Fibroblast of mammary gland (primary cell): ENCODE results near the gene MALAT1.

ENCODE experiments used
- DNase-seq: peaks from one replicate; pipeline ENCODE4 v3.0.0-alpha.2; 2010; ENCODE audit warnings: low read depth
- H3K4me3 ChIP-seq: 2 replicates; pipeline ENCODE4 v1.5.1; 2011; ENCODE audit warnings: low read depth, mild to moderate bottlenecking, low read length, moderate library complexity; ENCODE audit not compliant: control insufficient read depth
- CTCF ChIP-seq: conservative IDR thresholded peaks from 2 replicates; pipeline ENCODE4 v1.5.1; 2011; ENCODE audit warnings: low read depth, low read length, inconsistent platforms; ENCODE audit not compliant: control insufficient read depth, insufficient read depth

Gene MALAT1

GRCh38 chr11:65547446-65548125, 48.7 kb downstream of the MALAT1 start:
- H3K4me3 ChIP-seq, result no peak overlapping the region
- no peak for DNase-seq
- no peak for TF ChIP-seq CTCF

- DNase-seq, result no peak
- no peak overlapping the region for H3K4me3 ChIP-seq
- TF ChIP-seq CTCF, result no peak
These were observed 49.5 kb downstream of the MALAT1 start for GRCh38 chr11:65548395-65548794.

- no peak overlapping the region for H3K4me3 ChIP-seq
- no peak for DNase-seq
- no peak for TF ChIP-seq CTCF
These were observed 50.3 kb downstream of the MALAT1 start for GRCh38 chr11:65549096-65549495.

GRCh38 chr11:65551572-65552387, 52.9 kb downstream of the MALAT1 start:
- H3K4me3 ChIP-seq, result no peak overlapping the region
- peak; percentile 40 for DNase-seq
- TF ChIP-seq CTCF, result peak; percentile 25

- DNase-seq, result no peak
- no peak overlapping the region for H3K4me3 ChIP-seq
These were observed 53.6 kb downstream of the MALAT1 start for GRCh38 chr11:65552388-65552951.

More at GRCh38 chr11:65552388-65552951, 53.6 kb downstream of the MALAT1 start:
- TF ChIP-seq CTCF, result no peak
